ENCODE measurements around the gene SEMA3B. TPM values are rescaled to one million over a fixed set of nuclear protein-coding genes. Genes with fewer than 3 reads are reported as not detected.

Gene SEMA3B
- total and polyA plus RNA-seq, 2 of the 4 experiments (the other 2 are of a cell fraction): 4.3 to 29.3 TPM

DNA sequence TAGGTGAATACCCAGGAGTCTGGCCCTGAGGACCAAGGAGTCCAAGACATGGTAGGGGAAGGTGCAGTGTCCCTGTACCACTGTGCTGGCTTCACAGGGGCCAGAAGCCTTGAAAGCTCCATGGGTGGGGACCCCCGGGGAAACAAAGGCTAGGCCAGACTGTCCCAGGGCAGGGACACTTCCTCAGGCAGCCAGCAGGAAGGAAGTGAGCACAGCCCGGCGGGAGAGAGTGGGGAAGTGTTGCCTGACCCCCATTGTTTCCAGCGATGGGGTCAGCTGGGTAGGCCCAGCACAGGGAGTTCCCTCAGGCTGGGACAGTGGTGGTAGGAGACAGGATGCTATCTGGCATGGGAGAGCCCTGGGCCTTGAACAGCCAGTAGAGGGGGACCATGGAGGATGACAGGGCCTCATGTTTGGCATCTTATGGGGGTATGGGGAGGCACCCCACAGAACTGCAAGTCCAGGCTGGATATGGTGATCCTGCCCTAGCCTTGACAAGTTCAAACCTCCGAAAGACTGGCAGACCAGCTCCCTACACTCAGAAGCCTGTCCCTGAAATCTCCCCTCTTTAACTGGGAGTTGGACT is 54.8 kb downstream of the SEMA3B start:
- CTCF ChIA-PET: interaction anchor here (0.7 to 1.0 kb wide), 3 partner anchors 10 to 25 kb away, joined by 3 to 4 read pairs (median 4); partner anchors contain the start of genes HYAL3 and NAA80
- dilution Hi-C loops (cut with HindIII; ENCODE audit: low sequenced_read_pairs, unreplicated experiment): no loop called here
- ATAC-seq (ENCODE audit: low read depth): no peak

More for the DNA sequence above, 54.8 kb downstream of the SEMA3B start:
- no peak overlapping the region for H3K9ac ChIP-seq (ENCODE audit: low read depth, low read length)
- no peaks in the 10 kb centered on the region for H3K9me3 ChIP-seq (ENCODE audit: control insufficient read depth, insufficient read depth, low read length)
- no peak overlapping the region for H2AK5ac ChIP-seq (ENCODE audit: low read depth, low read length)
- H2BK20ac ChIP-seq (ENCODE audit: low read depth, low read length): no peak overlapping the region
- no peak overlapping the region for H3K56ac ChIP-seq (ENCODE audit: extremely low read depth, insufficient read depth, low read length)
- H2BK15ac ChIP-seq (ENCODE audit: low read depth, low read length): no peak overlapping the region
- no peak overlapping the region for H4K91ac ChIP-seq (ENCODE audit: insufficient read depth, low read depth, low read length)
- peaks cover 16% of the 10 kb centered on the region for H3K36me3 ChIP-seq (ENCODE audit: control insufficient read depth, insufficient read depth, low read length)
- no peak overlapping the region for H3K4me2 ChIP-seq (ENCODE audit: low read depth, low read length)
- H3K4ac ChIP-seq (ENCODE audit: low read depth, low read length): no peak overlapping the region
- H2AK9ac ChIP-seq (replicated peaks; ENCODE audit: low read depth, low read length, poor library complexity): peak overlapping the region; percentile 67
- POLR2A ChIA-PET (ENCODE audit: unreplicated experiment): interaction anchor here (1.0 kb wide), 1 partner anchor 13 kb away, joined by 4 read pairs; no protein-coding TSS in a partner anchor
- no peak overlapping the region for H2BK5ac ChIP-seq (ENCODE audit: low read depth, low read length, poor library complexity, severe bottlenecking)
- H4K8ac ChIP-seq (ENCODE audit: low read depth in 2 of 2, low read length in 2 of 2): no peak overlapping the region
- no peaks in the 10 kb centered on the region for H3K27me3 ChIP-seq (ENCODE audit: control insufficient read depth, insufficient read depth, low read length)
- no peak overlapping the region for H2BK120ac ChIP-seq (ENCODE audit: low read depth, low read length)
- H3K23ac ChIP-seq (ENCODE audit: low read depth, low read length): no peak overlapping the region
- no TSS peak for BruUV-seq (replicated peaks)
- H3K4me1 ChIP-seq (ENCODE audit: control insufficient read depth, insufficient read depth, low read length): peaks cover 26% of the 10 kb centered on the region
- no peak overlapping the region for H2AFZ ChIP-seq (replicated peaks; ENCODE audit: low read length, poor library complexity)
- TF ChIP-seq, protein P1, sequence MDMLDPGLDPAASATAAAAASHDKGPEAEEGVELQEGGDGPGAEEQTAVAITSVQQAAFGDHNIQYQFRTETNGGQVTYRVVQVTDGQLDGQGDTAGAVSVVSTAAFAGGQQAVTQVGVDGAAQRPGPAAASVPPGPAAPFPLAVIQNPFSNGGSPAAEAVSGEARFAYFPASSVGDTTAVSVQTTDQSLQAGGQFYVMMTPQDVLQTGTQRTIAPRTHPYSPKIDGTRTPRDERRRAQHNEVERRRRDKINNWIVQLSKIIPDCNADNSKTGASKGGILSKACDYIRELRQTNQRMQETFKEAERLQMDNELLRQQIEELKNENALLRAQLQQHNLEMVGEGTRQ (IDR thresholded peaks at IDR 0.05; ENCODE audit: low read depth, low read length): no peak
- H3K9me1 ChIP-seq (ENCODE audit: insufficient read depth, low read length): peaks cover 8% of the 10 kb centered on the region
- intact Hi-C loops (cut with micrococcal nuclease): loop anchor here (1.0 to 5.0 kb wide), 3 partner anchors 61 to 129 kb away; no protein-coding TSS in a partner anchor
- peaks cover 27 to 51% of the 10 kb centered on the region in 2 experiments for H3K79me1 ChIP-seq (ENCODE audit: low read depth in 1 of 2, low read length in 2 of 2)
- no peak overlapping the region for H3K18ac ChIP-seq (ENCODE audit: low read depth, low read length)
- no peak overlapping the region for H4K5ac ChIP-seq (ENCODE audit: low read depth, low read length)
- no peak overlapping the region for H3K14ac ChIP-seq (replicated peaks; ENCODE audit: low read depth, low read length)
- no peak overlapping the region for H3K27ac ChIP-seq (ENCODE audit: insufficient read depth, low read length)
- no peak for DNase-seq
- 82% methylated on average over 4 of the region's 5 CpGs; no CpG with 5 or more reads in 1 of the 2 experiments for WGBS, 2 experiments (ENCODE audit: extremely low coverage in 2 of 2, insufficient read length in 1 of 2)
- no peak overlapping the region for H3K4me3 ChIP-seq (ENCODE audit: insufficient read depth, low read depth, low read length)
- H4K20me1 ChIP-seq (ENCODE audit: insufficient read depth, low read length): peaks cover 12% of the 10 kb centered on the region; the same call in 1 of the 2 replicates
- in situ Hi-C loops (cut with MboI; ENCODE audit: low sequenced_read_pairs): no loop called here
